ENCODE results near the gene SMCP.

Gene SMCP

GRCh38 chr1:152886758-152887409 is 8.8 kb downstream of the SMCP start:
- no peak overlapping the region for H3K4me3 ChIP-seq (ENCODE audit: low read length)
- H3K27me3 ChIP-seq (ENCODE audit: insufficient read depth, low read length): no peaks in the 10 kb centered on the region
- no peak overlapping the region for H3K9ac ChIP-seq (ENCODE audit: low read depth, low read length)
- peaks cover 90% of the 10 kb centered on the region for H3K9me3 ChIP-seq (ENCODE audit: insufficient read depth, low read depth, low read length)
- H3K27ac ChIP-seq (ENCODE audit: low read depth, low read length): no peak overlapping the region
- 68% methylated on average over 7 of the region's 8 CpGs for WGBS
- no peaks in the 10 kb centered on the region for H3K4me1 ChIP-seq (ENCODE audit: insufficient read depth, low read length)
- no peaks in the 10 kb centered on the region for H3K36me3 ChIP-seq (ENCODE audit: insufficient read depth, low read length)

GRCh38 chr1:152888126-152888525 is 10.0 kb downstream of the SMCP start:
- peaks cover 92% of the 10 kb centered on the region for H3K9me3 ChIP-seq (ENCODE audit: insufficient read depth, low read depth, low read length)
- no peak overlapping the region for H3K27ac ChIP-seq (ENCODE audit: low read depth, low read length)
- H3K4me3 ChIP-seq (ENCODE audit: low read length): no peak overlapping the region
- WGBS: 100% methylated on average over 1 of the region's 1 CpG
- no peak overlapping the region for H3K9ac ChIP-seq (ENCODE audit: low read depth, low read length)
- H3K4me1 ChIP-seq (ENCODE audit: insufficient read depth, low read length): no peaks in the 10 kb centered on the region
- H3K27me3 ChIP-seq (ENCODE audit: insufficient read depth, low read length): no peaks in the 10 kb centered on the region
- H3K36me3 ChIP-seq (ENCODE audit: insufficient read depth, low read length): no peaks in the 10 kb centered on the region

DNA sequence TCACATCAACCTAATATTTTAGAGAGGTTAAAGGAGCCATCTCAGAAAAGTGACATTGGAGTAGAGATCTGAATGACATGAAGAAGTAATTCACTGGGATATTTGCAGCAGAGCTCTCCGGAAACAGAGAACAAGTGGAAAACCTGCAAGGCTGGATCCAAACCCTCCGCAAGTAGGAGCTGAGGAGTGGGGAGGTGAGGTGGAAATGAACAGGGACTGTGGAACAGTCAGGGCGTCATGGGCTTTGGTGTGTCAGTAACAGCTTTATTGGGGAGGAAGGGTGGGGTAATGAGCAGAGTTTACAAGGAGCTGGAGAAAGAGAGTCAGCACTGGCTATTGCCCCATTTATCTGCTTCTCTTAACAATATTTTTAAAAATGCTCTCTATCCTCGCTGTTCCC is 20.9 kb downstream of the SMCP start:
- peaks cover 87% of the 10 kb centered on the region for H3K9me3 ChIP-seq (ENCODE audit: insufficient read depth, low read depth, low read length)
- no peak overlapping the region for H3K4me3 ChIP-seq (ENCODE audit: low read length)
- no peaks in the 10 kb centered on the region for H3K36me3 ChIP-seq (ENCODE audit: insufficient read depth, low read length)
- 63% methylated on average over 4 of the region's 4 CpGs for WGBS
- H3K27ac ChIP-seq (ENCODE audit: low read depth, low read length): no peak overlapping the region
- no peaks in the 10 kb centered on the region for H3K4me1 ChIP-seq (ENCODE audit: insufficient read depth, low read length)
- H3K9ac ChIP-seq (ENCODE audit: low read depth, low read length): no peak overlapping the region
- no peaks in the 10 kb centered on the region for H3K27me3 ChIP-seq (ENCODE audit: insufficient read depth, low read length)

GRCh38 chr1:152899883-152900282 is 21.8 kb downstream of the SMCP start:
- WGBS: 53% methylated on average over 2 of the region's 2 CpGs
- H3K36me3 ChIP-seq (ENCODE audit: insufficient read depth, low read length): no peaks in the 10 kb centered on the region
- H3K9ac ChIP-seq (ENCODE audit: low read depth, low read length): no peak overlapping the region
- H3K4me1 ChIP-seq (ENCODE audit: insufficient read depth, low read length): no peaks in the 10 kb centered on the region
- H3K9me3 ChIP-seq (ENCODE audit: insufficient read depth, low read depth, low read length): peaks cover 90% of the 10 kb centered on the region
- no peak overlapping the region for H3K27ac ChIP-seq (ENCODE audit: low read depth, low read length)
- H3K27me3 ChIP-seq (ENCODE audit: insufficient read depth, low read length): no peaks in the 10 kb centered on the region
- H3K4me3 ChIP-seq (ENCODE audit: low read length): no peak overlapping the region

GRCh38 chr1:152901631-152902030 is 23.5 kb downstream of the SMCP start:
- no peak overlapping the region for H3K9ac ChIP-seq (ENCODE audit: low read depth, low read length)
- H3K27ac ChIP-seq (ENCODE audit: low read depth, low read length): no peak overlapping the region
- H3K9me3 ChIP-seq (ENCODE audit: insufficient read depth, low read depth, low read length): peaks cover 84% of the 10 kb centered on the region
- H3K4me3 ChIP-seq (ENCODE audit: low read length): no peak overlapping the region
- WGBS: 86% methylated on average over 5 of the region's 5 CpGs
- no peaks in the 10 kb centered on the region for H3K36me3 ChIP-seq (ENCODE audit: insufficient read depth, low read length)
- H3K27me3 ChIP-seq (ENCODE audit: insufficient read depth, low read length): no peaks in the 10 kb centered on the region
- no peaks in the 10 kb centered on the region for H3K4me1 ChIP-seq (ENCODE audit: insufficient read depth, low read length)

- Histone ChIP-seq H3K9me3 (ENCODE audit: insufficient read depth, low read depth, low read length) (peaks cover 82% of the 10 kb centered on the region), H3K9ac (ENCODE audit: low read depth, low read length) (no peak overlapping the region), H3K4me1 (ENCODE audit: insufficient read depth, low read length) (no peaks in the 10 kb centered on the region), H3K4me3 (ENCODE audit: low read length) (no peak overlapping the region), H3K27me3 (ENCODE audit: insufficient read depth, low read length) (no peaks in the 10 kb centered on the region), H3K27ac (ENCODE audit: low read depth, low read length) (no peak overlapping the region), H3K36me3 (ENCODE audit: insufficient read depth, low read length) (no peaks in the 10 kb centered on the region)
- 60% methylated on average over 3 of the region's 4 CpGs for WGBS
These were observed 24.5 kb downstream of the SMCP start for GRCh38 chr1:152902636-152903035.

- Histone ChIP-seq H3K4me1 (ENCODE audit: insufficient read depth, low read length) (no peaks in the 10 kb centered on the region), H3K27ac (ENCODE audit: low read depth, low read length) (no peak overlapping the region), H3K4me3 (ENCODE audit: low read length) (no peak overlapping the region), H3K9me3 (ENCODE audit: insufficient read depth, low read depth, low read length) (peaks cover 86% of the 10 kb centered on the region), H3K27me3 (ENCODE audit: insufficient read depth, low read length) (no peaks in the 10 kb centered on the region), H3K9ac (ENCODE audit: low read depth, low read length) (no peak overlapping the region), H3K36me3 (ENCODE audit: insufficient read depth, low read length) (no peaks in the 10 kb centered on the region)
- 74% methylated on average over 6 of the region's 7 CpGs for WGBS
These were observed 26.7 kb downstream of the SMCP start for GRCh38 chr1:152904688-152905440.

- Histone ChIP-seq H3K36me3 (ENCODE audit: insufficient read depth, low read length) (no peaks in the 10 kb centered on the region), H3K4me1 (ENCODE audit: insufficient read depth, low read length) (no peaks in the 10 kb centered on the region), H3K27me3 (ENCODE audit: insufficient read depth, low read length) (no peaks in the 10 kb centered on the region), H3K27ac (ENCODE audit: low read depth, low read length) (no peak overlapping the region), H3K9ac (ENCODE audit: low read depth, low read length) (no peak overlapping the region), H3K9me3 (ENCODE audit: insufficient read depth, low read depth, low read length) (peaks cover 88% of the 10 kb centered on the region), H3K4me3 (ENCODE audit: low read length) (no peak overlapping the region)
- WGBS: 71% methylated on average over 5 of the region's 5 CpGs
These were observed 28.0 kb downstream of the SMCP start for GRCh38 chr1:152906023-152906565.

GRCh38 chr1:152907686-152908601 is 29.8 kb downstream of the SMCP start, which contains the start of gene IVL:
Gene IVL, plus strand, starts transcription at chr1:152908546. Its CDS starts 1,252 bp downstream, at chr1:152909798.
- H3K36me3 ChIP-seq (ENCODE audit: insufficient read depth, low read length): no peaks in the 10 kb centered on the region
- H3K9me3 ChIP-seq (ENCODE audit: insufficient read depth, low read depth, low read length): peaks cover 84% of the 10 kb centered on the region
- no peak within 1 kb of the TSS for H3K27ac ChIP-seq (ENCODE audit: low read depth, low read length)
- H3K9ac ChIP-seq (ENCODE audit: low read depth, low read length): no peak within 1 kb of the TSS
- WGBS: 76% methylated on average over 4 of the region's 4 CpGs
- H3K4me3 ChIP-seq (ENCODE audit: low read length): no peak within 1 kb of the TSS
- no peaks in the 10 kb centered on the region for H3K27me3 ChIP-seq (ENCODE audit: insufficient read depth, low read length)
- H3K4me1 ChIP-seq (ENCODE audit: insufficient read depth, low read length): no peaks in the 10 kb centered on the region

DNA sequence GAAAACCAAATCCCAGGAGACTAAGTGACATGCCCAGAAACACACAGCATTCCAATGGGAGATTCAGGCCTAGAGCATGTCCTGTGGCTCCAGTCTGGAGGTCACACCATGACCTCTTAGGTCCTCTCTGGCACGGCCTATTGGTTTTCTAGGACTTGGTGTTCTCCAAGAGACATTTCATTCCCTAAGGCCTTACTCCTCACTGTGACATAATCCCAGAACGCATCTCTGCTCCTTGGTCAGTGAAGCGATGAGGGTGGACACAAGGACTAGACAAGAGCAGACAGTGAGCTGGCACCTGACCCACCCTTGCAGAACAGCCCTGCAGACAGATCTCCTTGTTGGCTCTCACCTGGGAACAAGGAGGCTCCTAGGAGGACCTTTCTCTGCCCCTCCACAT is 31.1 kb downstream of the SMCP start:
- Histone ChIP-seq H3K36me3 (ENCODE audit: insufficient read depth, low read length) (no peaks in the 10 kb centered on the region), H3K4me3 (ENCODE audit: low read length) (no peak overlapping the region), H3K9ac (ENCODE audit: low read depth, low read length) (no peak overlapping the region), H3K27me3 (ENCODE audit: insufficient read depth, low read length) (no peaks in the 10 kb centered on the region), H3K4me1 (ENCODE audit: insufficient read depth, low read length) (no peaks in the 10 kb centered on the region), H3K27ac (ENCODE audit: low read depth, low read length) (no peak overlapping the region), H3K9me3 (ENCODE audit: insufficient read depth, low read depth, low read length) (peaks cover 82% of the 10 kb centered on the region)
- WGBS: 76% methylated on average over 3 of the region's 3 CpGs

- no peak overlapping the region for H3K9ac ChIP-seq (ENCODE audit: low read depth, low read length)
- 68% methylated on average over 1 of the region's 1 CpG for WGBS
- no peak overlapping the region for H3K4me3 ChIP-seq (ENCODE audit: low read length)
- no peak overlapping the region for H3K27ac ChIP-seq (ENCODE audit: low read depth, low read length)
- peaks cover 82% of the 10 kb centered on the region for H3K9me3 ChIP-seq (ENCODE audit: insufficient read depth, low read depth, low read length)
- no peaks in the 10 kb centered on the region for H3K4me1 ChIP-seq (ENCODE audit: insufficient read depth, low read length)
- no peaks in the 10 kb centered on the region for H3K27me3 ChIP-seq (ENCODE audit: insufficient read depth, low read length)
- H3K36me3 ChIP-seq (ENCODE audit: insufficient read depth, low read length): no peaks in the 10 kb centered on the region
These were observed 34.3 kb downstream of the SMCP start for GRCh38 chr1:152912471-152912870.
